ENCODE results near the gene DMTF1. TPM values are rescaled to one million over a fixed set of nuclear protein-coding genes. Genes with fewer than 3 reads are reported as not detected.

DMTF1 gene
- total and polyA plus RNA-seq, 10 of the 15 experiments (the other 5 are each of a cell fraction or from before 2014, with no cell fraction given) = 24.3 to 191 (median 72.0) TPM

- TF ChIP-seq, protein P1, sequence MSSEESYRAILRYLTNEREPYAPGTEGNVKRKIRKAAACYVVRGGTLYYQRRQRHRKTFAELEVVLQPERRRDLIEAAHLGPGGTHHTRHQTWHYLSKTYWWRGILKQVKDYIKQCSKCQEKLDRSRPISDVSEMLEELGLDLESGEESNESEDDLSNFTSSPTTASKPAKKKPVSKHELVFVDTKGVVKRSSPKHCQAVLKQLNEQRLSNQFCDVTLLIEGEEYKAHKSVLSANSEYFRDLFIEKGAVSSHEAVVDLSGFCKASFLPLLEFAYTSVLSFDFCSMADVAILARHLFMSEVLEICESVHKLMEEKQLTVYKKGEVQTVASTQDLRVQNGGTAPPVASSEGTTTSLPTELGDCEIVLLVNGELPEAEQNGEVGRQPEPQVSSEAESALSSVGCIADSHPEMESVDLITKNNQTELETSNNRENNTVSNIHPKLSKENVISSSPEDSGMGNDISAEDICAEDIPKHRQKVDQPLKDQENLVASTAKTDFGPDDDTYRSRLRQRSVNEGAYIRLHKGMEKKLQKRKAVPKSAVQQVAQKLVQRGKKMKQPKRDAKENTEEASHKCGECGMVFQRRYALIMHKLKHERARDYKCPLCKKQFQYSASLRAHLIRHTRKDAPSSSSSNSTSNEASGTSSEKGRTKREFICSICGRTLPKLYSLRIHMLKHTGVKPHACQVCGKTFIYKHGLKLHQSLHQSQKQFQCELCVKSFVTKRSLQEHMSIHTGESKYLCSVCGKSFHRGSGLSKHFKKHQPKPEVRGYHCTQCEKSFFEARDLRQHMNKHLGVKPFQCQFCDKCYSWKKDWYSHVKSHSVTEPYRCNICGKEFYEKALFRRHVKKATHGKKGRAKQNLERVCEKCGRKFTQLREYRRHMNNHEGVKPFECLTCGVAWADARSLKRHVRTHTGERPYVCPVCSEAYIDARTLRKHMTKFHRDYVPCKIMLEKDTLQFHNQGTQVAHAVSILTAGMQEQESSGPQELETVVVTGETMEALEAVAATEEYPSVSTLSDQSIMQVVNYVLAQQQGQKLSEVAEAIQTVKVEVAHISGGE (CRISPR knock-in tag; IDR thresholded peaks at IDR 0.05) = no peak
- TF ChIP-seq TAF1 (IDR thresholded peaks at IDR 0.05; ENCODE audit: borderline replicate concordance, low read depth, low read length) (peak; percentile 56; the same call in 1 of the 2 replicates), ZNF687 (IDR thresholded peaks at IDR 0.05) (no peak), CREB1 (IDR thresholded peaks at IDR 0.05; ENCODE audit: low read depth) (no peak), MYB (IDR thresholded peaks at IDR 0.05; ENCODE audit: borderline replicate concordance, low read depth, low read length) (no peak), ZNF592 (IDR thresholded peaks at IDR 0.05) (no peak), CBFB (IDR thresholded peaks at IDR 0.05; ENCODE audit: low read depth) (no peak), KLF5 (IDR thresholded peaks at IDR 0.05; ENCODE audit: partially characterized antibody) (no peak), JUND (IDR thresholded peaks at IDR 0.05; ENCODE audit: low read depth, low read length) (no peak), RCOR1 (conservative IDR thresholded peaks at IDR 0.05; ENCODE audit: low read depth, low read length) (no peak), CBX3 (IDR thresholded peaks at IDR 0.05; ENCODE audit: borderline replicate concordance, low read depth) (no peak), FOS (IDR thresholded peaks at IDR 0.05; ENCODE audit: borderline replicate concordance, extremely low read depth, insufficient read length) (no peak), BRCA1 (IDR thresholded peaks at IDR 0.05; ENCODE audit: low read depth, low read length) (no peak), CREM (IDR thresholded peaks at IDR 0.05; ENCODE audit: low read depth) (no peak), EED (IDR thresholded peaks at IDR 0.05; ENCODE audit: low read depth) (no peak), SMAD1 (IDR thresholded peaks at IDR 0.05; ENCODE audit: low read depth, partially characterized antibody) (no peak), NR2F1 (conservative IDR thresholded peaks at IDR 0.05) (no peak), HDAC6 (IDR thresholded peaks at IDR 0.05; ENCODE audit: unreplicated experiment) (peak; percentile 13)
Measured at GRCh38 chr7:87218796-87219544, 66.7 kb downstream of the DMTF1 start (continued).

Data from GM12878 (cell line).